ENCODE measurements around the gene HARBI1. TPM values are rescaled to one million over a fixed set of nuclear protein-coding genes. Genes with fewer than 3 reads are reported as not detected.
A peak's percentile ranks its signal among the peaks of the same experiment; 100 is the strongest.

Gene HARBI1
- total and polyA plus RNA-seq, 2 of the 8 experiments (the other 6 are each of a cell fraction or from before 2014, with no cell fraction given), result 3.8 to 5.1 TPM

- Histone ChIP-seq H4K91ac (replicated peaks; ENCODE audit: insufficient read length, low read length) (no peak overlapping the region), H2BK15ac (ENCODE audit: low read length) (no peak overlapping the region), H2AK5ac (ENCODE audit: low read depth, low read length) (no peak overlapping the region), H3K23ac (ENCODE audit: insufficient read length) (no peak overlapping the region), H2BK120ac (replicated peaks; ENCODE audit: low read depth, low read length) (no peak overlapping the region), H3K9ac (replicated peaks in 1 of 4; ENCODE audit: extremely low read depth in 1 of 4, low read depth in 3 of 4, low read length in 3 of 4) (peak overlapping the region in 1 of 4 experiments; percentile 9; a peak in 1 of 7 replicates), H3K4me3 (ENCODE audit: extremely low read depth in 1 of 4, insufficient read depth in 2 of 4, low read depth in 3 of 4, low read length in 4 of 4) (peak overlapping the region; percentile 82 to 95 (median 92); a peak in 7 of 8 replicates), H3K79me1 (ENCODE audit: low read depth, low read length) (peaks cover 2% of the 10 kb centered on the region; the same call in 1 of the 2 replicates), H3K23me2 (ENCODE audit: low read depth, low read length) (no peaks in the 10 kb centered on the region), H2BK20ac (ENCODE audit: low read length) (no peak overlapping the region), H3K27ac (ENCODE audit: low read depth, low read length) (no peak overlapping the region), H3K56ac (replicated peaks; ENCODE audit: insufficient read length, low read depth, low read length) (no peak overlapping the region), H4K8ac (ENCODE audit: extremely low read depth, insufficient read depth, low read length) (no peak overlapping the region), H2AFZ (ENCODE audit: low read length) (peak overlapping the region; percentile 47), H4K5ac (ENCODE audit: insufficient read length, low read depth, low read length) (no peak overlapping the region), H3K14ac (ENCODE audit: insufficient read length) (no peak overlapping the region), H4K20me1 (replicated peaks in 1 of 2; ENCODE audit: control insufficient read depth in 1 of 2, insufficient read depth in 2 of 2, low read length in 2 of 2) (peaks cover 3 to 5% of the 10 kb centered on the region in 2 experiments), H3K79me2 (ENCODE audit: control insufficient read depth in 1 of 2, insufficient read depth in 2 of 2, low read length in 2 of 2) (peaks cover 11 to 44% of the 10 kb centered on the region in 2 experiments), H2BK12ac (ENCODE audit: low read depth, low read length) (no peak overlapping the region), H3K4me2 (ENCODE audit: insufficient read depth in 1 of 2, low read depth in 2 of 2, low read length in 2 of 2) (peak overlapping the region; percentile 82 to 87), H3K27me3 (replicated peaks in 1 of 4; ENCODE audit: control insufficient read depth in 3 of 4, extremely low read depth in 1 of 4, insufficient read depth in 3 of 4, low read length in 3 of 4) (no peaks in the 10 kb centered on the region), H3K4me1 (replicated peaks in 1 of 4; ENCODE audit: control insufficient read depth in 3 of 4, insufficient read depth in 4 of 4, low read length in 3 of 4) (peaks cover 0 to 5% (median 3%) of the 10 kb centered on the region in 4 experiments; a peak in 4 of 7 replicates), H3K9me3 (ENCODE audit: insufficient read depth in 2 of 2, low read depth in 1 of 2, low read length in 1 of 2) (no peaks in the 10 kb centered on the region), H2BK5ac (ENCODE audit: low read depth, low read length) (no peak overlapping the region), H3K36me3 (ENCODE audit: control insufficient read depth in 2 of 4, insufficient read depth in 4 of 4, low read length in 3 of 4) (no peaks in the 10 kb centered on the region), H3K4ac (replicated peaks; ENCODE audit: insufficient read length, low read depth, low read length) (no peak overlapping the region), H3K18ac (ENCODE audit: extremely low read depth, low read length) (no peak overlapping the region)
- DNase-seq (ENCODE audit: low read depth in 1 of 2, low spot score in 2 of 2) (no peak), FAIRE-seq (no peak)
- CTCF ChIA-PET (ENCODE audit: partially characterized antibody), result interaction anchor here (0.6 to 1.6 kb wide), 3 partner anchors 9 to 215 kb away, joined by 3 to 5 read pairs (median 4); no protein-coding TSS in a partner anchor
- POLR2A ChIA-PET (ENCODE audit: partially characterized antibody), result interaction anchor here (0.5 to 1.6 kb wide), 19 partner anchors 9 to 242 kb away, joined by 3 to 7 read pairs (median 3); partner anchors contain the start of gene MDK
- 47% methylated on average over 3 of the region's 3 CpGs; no CpG with 5 or more reads in 1 of the 2 experiments for WGBS, 2 experiments (ENCODE audit: extremely low coverage in 1 of 2, insufficient coverage in 1 of 2, insufficient read length in 1 of 2, insufficient replicate concordance in 2 of 2, low coverage in 1 of 2, low lambda C conversion rate in 2 of 2, missing lambda C conversion rate in 1 of 2)
- no peak for TF ChIP-seq NANOG (IDR thresholded peaks at IDR 0.05; ENCODE audit: insufficient read depth, low read depth, low read length, poor library complexity, severe bottlenecking)
These were observed 22.7 kb downstream of the HARBI1 start for GRCh38 chr11:46594374-46594700.

All from H1 (cell line).